Activated CD4-positive, alpha-beta T cell treated with anti-CD3 and anti-CD28 coated beads, Interleukin-2, Interleukin-4, amounts not matched to agents 100 ng/mL and 50 ng/mL, durations not matched to agents 16 hours and 8 hours (primary cell): ENCODE data around the gene TMEM81.

ENCODE experiments used
- DNase-seq: peaks from one replicate; pipeline ENCODE4 v3.0.0-alpha.2; 2020; ENCODE audit warnings: low spot score

Gene TMEM81

DNA sequence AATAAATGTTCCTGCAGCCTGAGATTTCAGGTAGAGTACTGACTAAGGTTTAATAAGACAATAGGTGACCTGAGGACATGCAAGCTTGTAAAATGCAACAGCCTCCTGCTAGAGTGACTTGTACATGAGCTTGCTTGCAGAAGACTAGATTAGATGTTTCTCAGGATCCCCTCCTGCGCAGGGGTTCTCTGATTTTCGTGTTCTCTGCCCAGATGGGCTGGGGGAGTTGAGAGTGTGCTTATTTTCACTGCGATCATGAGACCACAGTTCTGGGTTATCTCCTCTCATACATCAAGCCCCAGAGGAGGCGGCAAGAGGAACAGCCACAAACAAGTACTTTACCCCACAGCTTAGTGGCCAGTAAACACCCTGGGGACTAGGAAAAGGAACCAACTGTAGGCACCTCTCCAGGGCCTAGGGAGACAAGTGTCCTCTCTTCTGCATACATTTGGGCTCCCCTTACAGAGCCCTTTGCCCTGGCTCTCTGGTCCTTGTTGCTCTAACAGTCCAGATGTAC is 8.0 kb downstream of the TMEM81 start:
- no peak for DNase-seq

DNA sequence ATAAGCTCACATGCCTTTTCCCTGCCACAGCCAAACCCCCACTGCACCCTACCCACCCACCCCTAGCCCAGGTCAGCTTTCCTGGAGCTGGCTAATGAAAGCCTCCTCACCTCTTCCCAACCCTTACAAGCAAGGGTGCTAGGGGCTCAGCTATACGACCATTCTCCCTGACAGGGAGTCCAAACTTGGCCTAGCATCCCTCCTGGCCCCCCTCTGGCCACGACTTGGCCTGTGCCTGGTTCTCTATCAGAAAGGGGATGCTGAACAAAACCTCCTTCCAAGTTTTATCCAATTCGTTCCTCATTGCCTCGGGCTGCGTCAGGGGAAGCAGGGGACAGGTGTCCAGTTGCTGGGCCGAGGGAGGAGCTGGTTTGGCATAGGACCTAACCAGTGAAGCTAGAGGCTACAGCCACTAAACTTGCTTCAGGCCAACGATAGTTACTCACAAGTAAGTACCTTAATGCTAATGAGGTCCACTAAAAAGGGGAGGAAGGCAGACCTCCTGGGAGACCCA is 8.6 kb downstream of the TMEM81 start:
- no peak for DNase-seq

GRCh38 chr1:205074513-205074912 is 9.7 kb downstream of the TMEM81 start:
- DNase-seq, result no peak

DNA sequence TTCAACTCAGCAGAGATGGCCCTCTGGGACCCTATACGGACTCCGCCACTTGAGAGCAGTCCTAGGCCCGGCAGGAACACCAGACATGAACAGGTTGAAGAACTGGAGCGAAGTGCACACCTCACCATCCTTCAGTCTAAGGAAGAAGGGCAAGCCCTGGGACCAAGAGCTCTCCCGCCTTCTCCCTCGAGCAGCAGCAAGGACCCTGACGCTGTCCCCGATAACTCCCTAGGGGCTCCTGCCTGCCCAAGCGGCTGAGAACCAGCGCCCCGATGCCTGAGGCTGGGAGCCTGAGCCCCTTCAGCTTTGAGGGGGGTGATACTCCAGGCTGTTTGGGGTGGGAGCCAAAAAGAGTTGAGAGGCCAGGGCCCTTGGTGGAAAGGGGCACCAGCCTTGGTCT is 10.2 kb downstream of the TMEM81 start:
- DNase-seq, result no peak

DNA sequence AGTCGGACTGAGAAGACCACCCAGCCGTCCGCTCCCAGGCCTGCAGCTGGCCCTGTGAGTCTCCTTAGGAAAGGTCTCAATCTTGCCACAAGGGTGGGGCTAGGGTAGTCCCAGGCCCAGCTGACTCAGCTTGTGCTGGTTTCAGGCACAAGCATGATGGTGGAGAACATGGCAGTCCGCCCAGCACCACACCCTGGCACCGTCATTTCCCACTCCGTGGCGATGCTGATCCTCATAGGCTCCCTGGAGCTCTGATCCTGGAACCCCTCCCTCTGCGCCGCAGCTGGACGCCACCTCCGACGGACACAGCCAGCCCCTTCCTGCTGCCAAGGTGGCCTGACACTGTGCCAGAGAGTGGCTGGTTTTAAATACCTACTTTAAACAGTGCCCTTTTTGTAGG is 10.7 kb downstream of the TMEM81 start:
- no peak for DNase-seq

- no peak for DNase-seq
Observed at GRCh38 chr1:205072881-205073280, 11.4 kb downstream of the TMEM81 start.

DNA sequence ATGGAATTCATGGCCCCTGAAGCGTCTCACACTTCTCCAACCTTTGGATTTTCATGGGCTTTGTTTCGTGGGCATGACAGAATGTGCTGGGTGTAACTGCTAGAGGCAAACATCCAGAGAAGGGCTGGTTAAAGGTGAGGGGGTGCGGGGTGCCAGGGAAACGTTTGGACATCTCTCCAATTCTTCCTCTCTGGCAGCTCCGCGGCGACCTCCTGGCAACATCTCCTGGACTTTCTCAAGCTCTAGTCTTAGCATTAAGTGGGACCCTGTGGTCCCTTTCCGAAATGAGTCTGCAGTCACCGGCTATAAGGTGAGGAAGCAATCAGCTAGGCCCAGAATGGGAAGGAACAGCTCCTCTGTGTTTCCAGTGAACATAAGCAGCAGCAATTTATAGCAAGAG is 12.0 kb downstream of the TMEM81 start:
- no peak for DNase-seq

- DNase-seq, result no peak
Observed at GRCh38 chr1:205071801-205072200, 12.5 kb downstream of the TMEM81 start.

DNA sequence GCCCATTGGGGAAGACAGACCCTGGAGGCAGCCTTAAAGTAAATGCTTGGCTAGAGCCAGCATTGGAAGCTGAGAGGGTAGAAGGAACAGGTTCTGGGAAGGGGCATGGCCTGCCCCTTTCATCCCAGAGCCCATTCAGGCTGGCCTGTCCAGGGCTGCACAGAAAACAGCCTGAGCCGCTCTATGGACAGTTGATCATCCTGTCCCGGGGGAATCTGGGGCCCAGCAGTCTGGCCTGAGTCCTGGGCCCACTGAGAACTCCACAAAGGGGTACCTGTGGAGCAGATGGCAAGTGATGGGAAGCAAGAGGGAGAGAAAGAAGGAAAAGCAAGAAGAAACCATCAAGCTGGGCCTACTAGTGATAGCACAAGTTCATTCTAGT is 13.2 kb downstream of the TMEM81 start:
- DNase-seq, result no peak

DNA sequence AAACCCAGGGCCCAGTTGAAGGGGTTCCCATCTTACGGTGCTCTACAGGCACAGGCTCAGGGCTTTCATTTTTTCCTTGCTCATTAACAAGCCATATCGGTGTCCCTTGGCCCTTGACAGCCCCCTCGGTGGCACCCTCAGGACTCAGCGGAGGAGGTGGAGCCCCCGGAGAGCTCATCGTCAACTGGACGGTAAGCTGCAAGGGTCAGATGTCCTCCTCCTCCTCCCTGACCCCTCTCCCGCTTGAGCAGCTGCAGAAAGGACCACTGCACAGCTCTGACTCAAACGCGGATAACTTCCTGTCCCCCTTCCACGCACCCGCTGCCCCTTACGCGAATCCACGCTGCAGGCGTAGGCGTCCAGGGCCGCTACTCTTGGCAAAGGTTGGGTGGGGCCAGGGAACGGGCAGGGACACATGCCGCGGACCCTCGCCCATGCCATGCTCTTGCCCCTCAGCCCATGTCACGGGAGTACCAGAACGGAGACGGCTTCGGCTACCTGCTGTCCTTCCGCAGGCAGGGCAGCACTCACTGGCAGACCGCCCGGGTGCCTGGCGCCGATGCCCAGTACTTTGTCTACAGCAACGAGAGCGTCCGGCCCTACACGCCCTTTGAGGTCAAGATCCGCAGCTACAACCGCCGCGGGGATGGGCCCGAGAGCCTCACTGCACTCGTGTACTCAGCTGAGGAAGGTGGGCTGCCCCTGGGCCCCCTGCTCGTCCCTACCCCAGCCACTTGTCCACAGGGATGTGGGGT is 14.7 kb downstream of the TMEM81 start:
- no peak for DNase-seq

DNA sequence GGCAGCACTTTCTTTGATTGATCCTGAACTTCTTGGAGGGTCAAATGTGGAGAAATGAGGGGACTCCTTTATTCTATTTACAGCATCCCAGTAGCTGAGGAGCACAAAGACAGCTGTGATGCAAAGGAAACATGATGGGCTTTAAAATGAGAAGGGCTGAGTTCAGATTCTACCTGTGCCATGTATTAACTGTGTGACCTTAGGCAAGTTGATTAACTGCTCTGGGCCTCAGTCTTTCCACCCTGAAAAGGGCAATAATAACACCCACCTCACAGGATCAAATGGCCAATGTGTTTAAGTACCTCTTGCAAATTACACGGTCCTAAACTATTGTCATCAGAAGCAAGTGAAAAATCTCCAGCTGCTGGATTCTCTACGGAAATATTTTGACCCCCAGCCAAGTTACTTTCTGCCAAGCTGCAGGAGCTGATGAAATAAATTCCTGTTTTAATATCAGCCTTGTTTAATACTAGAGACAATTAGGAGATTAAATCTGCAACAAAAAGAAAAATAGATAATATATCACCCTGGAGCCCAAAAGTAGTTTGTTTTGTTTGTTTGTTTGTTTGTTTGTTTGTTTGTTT is 15.7 kb downstream of the TMEM81 start:
- DNase-seq, result no peak

- DNase-seq, result no peak
Observed at GRCh38 chr1:205068001-205068400, 16.3 kb downstream of the TMEM81 start.

- no peak for DNase-seq
Observed at GRCh38 chr1:205067031-205067430, 17.2 kb downstream of the TMEM81 start.

DNA sequence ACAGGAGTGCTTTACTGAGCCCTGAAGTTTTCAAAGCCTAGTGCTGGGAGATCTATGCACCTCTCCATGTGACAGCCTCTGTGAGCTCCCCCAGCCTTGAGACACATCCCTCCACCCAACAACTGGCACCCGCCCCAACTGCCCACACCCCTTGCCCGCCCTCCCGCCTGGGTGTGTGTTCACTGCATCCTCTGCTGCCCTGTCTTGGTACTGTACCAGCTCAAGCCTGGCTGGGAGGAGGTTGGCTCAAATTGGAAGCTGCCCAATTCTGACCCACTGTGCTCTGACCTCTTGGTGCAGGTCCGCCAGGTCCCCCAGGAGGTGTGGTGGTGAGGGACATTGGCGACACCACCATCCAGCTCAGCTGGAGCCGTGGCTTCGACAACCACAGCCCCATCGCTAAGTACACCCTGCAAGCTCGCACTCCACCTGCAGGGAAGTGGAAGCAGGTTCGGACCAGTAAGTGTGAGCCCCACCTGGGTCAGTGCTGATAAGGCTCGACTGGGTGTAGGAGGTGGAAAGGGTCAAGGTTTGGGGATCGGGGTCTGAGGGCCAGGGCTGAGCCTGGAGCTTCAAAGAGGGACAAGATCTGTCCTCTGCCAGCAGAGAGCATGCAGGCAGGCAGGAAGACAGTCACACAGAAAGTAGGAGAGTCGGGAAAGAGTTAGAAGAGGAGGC is 18.0 kb downstream of the TMEM81 start:
- no peak for DNase-seq

- no peak for DNase-seq
Observed at GRCh38 chr1:205065666-205066065, 18.6 kb downstream of the TMEM81 start.

DNA sequence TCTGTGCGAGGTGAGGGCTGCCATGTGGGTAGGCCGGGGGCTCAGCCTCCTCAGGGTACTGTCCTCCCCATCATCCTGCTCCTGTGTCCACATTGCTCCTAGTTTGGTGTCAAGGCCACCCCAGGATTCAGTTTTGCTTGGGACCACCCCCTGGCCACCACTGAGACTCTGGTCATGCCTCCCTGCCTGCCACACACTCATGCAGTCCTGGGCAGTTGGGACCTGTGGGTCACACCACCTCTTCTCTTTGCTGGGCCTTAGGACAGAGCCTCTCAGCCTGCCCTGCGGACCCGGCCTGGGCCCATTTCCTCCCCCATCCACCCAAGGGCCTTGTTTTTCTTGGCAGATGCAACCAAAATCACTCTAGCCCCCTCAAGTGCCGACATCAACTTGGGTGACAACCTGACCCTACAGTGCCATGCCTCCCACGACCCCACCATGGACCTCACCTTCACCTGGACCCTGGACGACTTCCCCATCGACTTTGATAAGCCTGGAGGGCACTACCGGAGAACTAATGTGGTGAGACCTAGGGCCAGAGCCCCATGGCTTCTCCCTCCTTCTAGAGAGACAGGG is 19.4 kb downstream of the TMEM81 start:
- DNase-seq, result no peak

- no peak for DNase-seq
Observed at GRCh38 chr1:205064301-205064700, 20.0 kb downstream of the TMEM81 start.

GRCh38 chr1:205062895-205063294 is 21.4 kb downstream of the TMEM81 start:
- DNase-seq, result no peak

DNA sequence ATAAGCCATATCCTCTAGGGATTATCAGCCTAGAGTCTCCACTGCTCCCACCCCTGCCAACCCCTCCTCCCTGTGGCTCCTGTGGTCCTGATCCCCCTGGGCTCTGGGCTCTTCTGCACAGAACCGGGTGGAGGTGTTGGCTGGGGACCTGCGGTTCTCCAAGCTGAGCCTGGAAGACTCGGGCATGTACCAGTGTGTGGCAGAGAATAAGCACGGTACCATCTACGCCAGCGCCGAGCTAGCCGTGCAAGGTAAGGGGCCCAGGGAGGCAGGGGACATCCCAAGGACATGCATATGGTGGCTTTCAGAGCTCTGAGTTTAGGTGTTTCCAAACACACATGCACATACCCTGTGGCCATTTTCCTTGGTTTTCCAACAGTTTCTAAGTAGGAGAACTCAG is 21.9 kb downstream of the TMEM81 start:
- no peak for DNase-seq

DNA sequence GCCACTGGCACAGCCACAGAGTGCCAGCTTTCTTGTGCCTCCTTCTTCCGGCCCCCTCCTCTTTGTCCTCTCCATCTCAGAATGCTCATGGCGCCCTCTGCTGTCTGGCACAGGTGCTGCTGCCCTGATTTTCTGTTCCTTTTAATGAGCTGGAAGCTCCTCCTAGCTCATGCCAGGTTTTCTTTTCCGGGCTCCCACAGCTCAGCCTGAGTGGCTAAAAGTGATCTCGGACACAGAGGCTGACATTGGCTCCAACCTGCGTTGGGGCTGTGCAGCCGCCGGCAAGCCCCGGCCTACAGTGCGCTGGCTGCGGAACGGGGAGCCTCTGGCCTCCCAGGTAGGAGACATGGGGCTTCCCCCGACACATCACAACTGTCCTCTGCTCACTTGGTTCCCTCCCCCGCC is 22.6 kb downstream of the TMEM81 start:
- DNase-seq, result peak; percentile 74

DNA sequence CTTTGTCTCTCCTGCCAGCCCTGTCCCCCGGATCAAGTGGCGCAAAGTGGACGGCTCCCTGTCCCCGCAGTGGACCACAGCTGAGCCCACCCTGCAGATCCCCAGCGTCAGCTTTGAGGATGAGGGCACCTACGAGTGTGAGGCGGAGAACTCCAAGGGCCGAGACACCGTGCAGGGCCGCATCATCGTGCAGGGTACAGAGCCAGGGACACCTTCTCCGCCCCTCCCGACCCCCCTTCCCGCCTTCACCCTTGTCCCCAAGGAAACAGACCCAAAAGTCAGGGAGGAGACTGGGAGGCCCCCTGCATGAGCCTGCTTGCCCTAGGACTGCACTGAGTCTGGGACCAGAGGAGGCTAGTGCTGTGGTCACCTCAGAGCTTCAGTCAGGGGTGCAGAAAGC is 23.0 kb downstream of the TMEM81 start:
- DNase-seq, result no peak

GRCh38 chr1:205060746-205061145 is 23.5 kb downstream of the TMEM81 start:
- no peak for DNase-seq

DNA sequence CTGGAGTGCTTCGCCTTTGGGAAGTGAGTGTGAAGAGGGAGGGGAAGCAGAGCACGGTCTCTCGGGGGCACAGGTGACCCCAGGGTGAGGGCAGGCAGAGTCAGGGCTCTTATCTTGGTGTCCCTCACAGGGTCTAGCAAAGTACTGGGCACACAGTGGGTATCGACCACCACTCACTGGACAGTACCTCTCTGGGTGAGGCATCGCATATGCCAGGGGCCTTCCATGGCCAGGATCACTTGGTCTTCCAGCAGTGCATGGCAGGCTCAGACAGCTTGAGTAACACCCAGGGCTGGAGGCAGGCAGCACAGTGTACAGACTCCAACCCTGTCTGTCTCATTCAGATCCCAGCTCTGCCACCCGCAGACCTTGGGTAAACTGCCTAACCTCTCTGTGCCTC is 24.6 kb downstream of the TMEM81 start:
- no peak for DNase-seq
